DMS153 (cell line): ENCODE measurements around the gene SPINK6.

Source experiments
- DNase-seq: peaks from one replicate; lab custom pipeline; 2025; lab: John Stamatoyannopoulos, UW

SPINK6 gene, protein sequence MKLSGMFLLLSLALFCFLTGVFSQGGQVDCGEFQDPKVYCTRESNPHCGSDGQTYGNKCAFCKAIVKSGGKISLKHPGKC

DNA sequence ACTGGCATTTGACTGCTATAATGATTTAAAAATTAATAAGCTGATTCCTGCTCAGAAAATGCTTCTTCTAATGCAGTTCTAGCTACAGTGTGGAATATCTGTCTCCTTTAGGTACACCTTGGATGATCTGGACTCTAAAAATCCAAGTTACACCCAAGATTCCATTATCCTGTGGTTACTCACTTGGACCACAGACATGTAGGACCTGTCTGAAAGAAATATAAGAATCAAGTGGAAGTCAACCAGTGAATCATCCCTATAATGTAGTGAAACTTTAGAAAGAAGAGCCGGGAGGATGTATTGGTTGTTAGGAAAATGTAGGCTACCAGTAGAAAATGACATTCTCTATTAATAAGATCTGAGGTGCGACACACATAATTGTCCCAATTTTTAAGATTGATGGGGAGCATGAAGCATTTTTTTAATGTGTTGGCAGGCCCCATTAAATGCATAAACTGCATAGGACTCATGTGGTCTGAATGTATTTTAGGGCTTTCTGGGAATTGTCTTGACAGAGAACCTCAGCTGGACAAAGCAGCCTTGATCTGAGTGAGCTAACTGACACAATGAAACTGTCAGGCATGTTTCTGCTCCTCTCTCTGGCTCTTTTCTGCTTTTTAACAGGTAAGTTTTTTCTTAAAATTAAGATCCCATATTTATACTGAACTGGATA is at the start of gene SPINK6:
Gene SPINK6, plus strand, starts transcription at position 512 of the 673 bp plus-strand sequence. Its CDS starts 55 bp downstream, at position 567.
- no peak for DNase-seq

DNA sequence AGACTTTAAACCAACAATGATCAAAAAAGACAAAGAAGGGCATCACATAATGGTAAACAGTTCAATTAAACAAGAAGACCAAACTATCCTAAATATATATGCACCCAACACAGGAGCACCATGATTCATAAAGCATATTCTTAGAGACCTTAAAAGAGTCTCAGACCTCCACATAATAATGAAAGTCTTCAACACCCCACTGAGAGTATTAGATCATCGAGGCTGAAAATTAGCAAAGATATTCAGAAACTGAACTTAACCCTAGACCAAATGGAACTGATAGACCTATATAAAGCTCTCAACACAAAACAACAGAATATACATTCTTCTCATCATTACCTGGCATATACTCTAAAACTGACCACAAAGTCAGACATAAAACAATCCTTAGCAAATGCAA is 46.2 kb upstream of the SPINK6 start:
- no peak for DNase-seq

DNA sequence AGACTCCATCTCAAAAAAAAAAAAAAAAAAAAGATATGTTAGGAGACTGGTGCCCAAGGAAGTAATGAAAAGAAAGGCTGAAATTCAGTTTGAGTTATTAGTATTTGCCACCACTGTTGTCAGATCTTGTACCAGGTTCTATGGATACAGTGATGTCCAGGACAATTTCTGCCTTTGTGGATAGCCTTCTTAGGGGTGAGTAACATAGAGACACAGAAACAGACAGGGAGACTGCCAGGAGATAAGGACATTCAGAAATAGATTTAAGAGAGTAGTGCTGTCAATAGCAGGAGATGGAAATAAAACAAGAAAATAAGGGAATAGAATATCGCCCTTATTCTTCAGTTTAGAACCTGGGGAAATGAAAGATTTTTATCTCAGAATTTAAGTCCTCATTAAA is 40.8 kb upstream of the SPINK6 start:
- DNase-seq = no peak

DNA sequence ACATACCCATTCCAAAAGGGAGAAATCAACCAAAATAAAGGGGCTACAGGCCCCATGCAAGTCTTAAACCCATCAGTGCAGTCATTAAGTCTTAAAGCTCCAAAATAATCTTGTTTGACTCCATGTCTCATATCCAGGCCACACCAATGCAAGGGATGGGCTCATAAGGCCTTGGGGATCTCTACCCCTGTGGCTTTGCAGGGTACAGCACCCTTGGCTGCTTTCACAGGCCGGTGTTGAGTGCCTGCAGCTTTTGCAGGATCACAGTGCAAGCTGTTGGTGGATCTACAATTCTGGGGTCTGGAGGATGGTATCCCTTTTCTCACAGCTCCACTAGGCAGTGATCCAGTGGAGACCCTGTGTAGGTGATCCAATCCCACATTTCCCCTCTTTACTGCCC is 39.5 kb upstream of the SPINK6 start:
- DNase-seq = no peak

DNA sequence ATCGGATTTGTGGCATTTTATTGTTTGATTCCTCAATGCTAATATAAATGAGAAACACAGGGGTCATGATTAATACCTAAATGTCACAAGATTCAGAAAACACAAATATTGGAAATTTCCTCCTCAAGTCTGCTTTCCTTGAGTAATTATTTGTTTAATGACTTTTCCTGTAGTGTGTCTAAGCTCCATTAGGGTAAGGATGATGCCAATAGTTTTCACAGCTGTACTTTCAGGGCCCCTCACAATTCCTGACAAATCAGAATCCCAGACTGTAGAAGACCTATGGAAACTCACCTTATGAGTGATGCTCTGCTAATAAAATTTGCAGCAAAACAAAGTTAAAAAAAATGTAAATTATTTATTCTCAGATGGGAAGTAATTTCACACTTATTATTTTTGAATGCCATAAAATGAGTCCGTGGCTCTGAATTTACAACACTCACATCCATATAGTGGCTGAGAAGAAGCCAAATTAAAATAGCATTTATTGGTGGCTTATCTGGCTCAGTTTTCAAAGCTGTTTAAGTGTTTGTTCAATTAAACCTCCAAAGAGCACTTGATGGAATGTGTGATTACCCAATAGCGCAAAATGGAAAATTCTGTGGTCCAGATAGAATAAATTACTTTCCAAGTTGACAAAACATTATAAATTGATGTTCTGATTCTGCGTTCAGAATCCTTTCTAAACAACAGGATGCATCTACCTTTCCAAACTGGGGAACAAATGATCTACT is 36.1 kb upstream of the SPINK6 start:
- no peak for DNase-seq

DNA sequence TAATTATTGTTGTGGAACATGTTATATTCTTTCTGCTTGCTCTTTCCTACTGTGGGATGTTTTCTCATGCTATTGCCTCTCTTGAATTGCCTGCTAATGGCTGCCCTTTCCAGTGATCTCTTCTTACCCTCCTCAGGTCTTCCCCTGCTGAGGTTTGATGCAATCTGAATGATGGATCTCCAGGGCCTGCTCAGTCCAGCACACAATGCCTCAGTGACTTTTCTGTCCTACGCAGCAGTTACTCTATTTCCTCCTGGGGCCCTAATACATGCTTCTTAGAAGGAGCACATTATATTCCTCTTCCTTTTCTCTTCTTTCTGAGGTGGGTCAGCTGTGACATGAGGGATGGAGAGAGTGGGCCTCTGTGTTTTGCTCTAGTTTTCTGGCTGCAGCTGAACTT is 34.6 kb upstream of the SPINK6 start, which contains the start of gene SPINK14:
Gene SPINK14, plus strand, starts transcription at position 301 of the 400 bp plus-strand sequence. CDS start 1,187 bp downstream, outside the sequence.
- no peak for DNase-seq

DNA sequence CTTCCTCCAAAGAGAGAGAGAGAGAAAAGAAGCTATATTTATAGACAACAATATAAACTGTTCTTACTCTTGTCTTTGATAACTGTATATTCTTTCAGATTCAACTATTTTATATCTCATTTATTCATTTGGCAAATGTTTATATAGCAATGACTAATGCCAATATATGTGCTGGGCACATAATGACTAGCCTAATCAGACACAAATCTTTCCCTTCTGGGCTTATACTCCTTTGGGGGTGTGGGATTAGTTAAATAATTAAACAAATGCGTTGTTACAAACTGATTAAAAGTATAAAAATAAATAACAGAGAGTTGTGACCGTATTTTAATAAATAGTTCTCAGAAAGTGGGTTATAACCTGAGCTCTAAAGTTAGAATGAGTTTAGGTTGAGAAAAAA is 30.5 kb upstream of the SPINK6 start:
- no peak for DNase-seq

DNA sequence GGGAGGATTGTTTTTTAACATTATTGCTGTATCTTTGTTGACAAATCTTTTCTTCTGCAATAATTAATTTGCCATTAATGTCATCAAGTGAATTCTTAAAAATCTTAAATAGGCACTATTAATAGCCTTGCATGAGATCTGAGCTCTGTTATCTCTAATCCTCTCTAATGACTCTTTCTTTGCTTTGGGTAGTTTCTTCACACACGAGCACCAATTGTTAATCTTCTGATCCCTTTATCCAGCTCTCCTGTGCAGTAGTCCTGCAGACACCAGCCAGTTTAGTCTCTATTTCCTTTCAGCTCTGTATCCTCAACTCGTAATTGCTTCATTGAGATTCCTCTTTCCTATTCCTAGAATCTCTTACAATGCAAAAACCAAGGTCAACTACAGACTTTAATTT is 26.4 kb upstream of the SPINK6 start:
- no peak for DNase-seq

DNA sequence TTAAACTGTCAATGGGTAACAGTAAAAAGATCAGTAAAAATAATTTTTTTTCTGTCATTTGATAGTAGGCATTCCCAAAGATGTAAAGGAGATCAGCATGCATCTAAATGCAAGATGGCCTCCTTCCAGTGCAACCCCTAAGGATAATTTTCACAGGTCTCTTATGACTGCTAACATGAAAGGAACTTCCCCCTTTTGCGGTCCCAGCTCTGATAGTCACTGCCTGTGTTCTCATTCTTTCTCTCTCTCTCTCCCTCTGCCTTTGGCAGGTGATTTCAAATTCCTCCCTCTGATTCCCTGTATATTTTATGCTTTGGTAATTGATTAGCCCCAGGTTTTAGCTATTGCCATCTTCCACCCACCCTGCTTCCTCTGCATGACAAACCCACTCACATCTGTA is 25.6 kb upstream of the SPINK6 start:
- DNase-seq = no peak

DNA sequence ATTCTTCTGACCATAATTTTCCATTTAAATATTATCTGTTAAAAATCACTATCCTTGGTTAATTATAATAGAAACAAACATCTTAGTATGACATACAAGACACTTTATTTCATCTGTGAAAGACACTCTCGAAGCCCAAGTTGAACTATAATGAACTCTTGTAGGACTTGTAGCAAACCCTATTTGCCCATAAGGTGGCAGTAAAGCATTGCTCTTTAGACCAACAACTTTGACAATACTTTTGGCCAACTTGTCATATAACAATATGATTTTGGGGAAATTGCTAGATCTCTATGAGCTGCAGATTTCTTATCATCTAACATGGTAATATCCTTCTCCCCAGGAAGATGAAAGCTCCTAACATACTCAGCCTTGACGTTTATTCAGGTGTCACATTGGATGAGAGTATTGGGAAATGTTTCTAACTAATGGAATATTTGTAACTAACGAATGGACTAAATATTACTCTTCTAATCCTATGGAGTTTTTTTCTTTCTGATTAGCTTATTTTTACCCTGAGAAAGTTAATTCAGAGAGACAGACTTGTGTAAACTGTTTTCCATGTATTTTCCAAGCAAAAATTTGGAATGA is 23.5 kb upstream of the SPINK6 start:
- peak; percentile 2 for DNase-seq

DNA sequence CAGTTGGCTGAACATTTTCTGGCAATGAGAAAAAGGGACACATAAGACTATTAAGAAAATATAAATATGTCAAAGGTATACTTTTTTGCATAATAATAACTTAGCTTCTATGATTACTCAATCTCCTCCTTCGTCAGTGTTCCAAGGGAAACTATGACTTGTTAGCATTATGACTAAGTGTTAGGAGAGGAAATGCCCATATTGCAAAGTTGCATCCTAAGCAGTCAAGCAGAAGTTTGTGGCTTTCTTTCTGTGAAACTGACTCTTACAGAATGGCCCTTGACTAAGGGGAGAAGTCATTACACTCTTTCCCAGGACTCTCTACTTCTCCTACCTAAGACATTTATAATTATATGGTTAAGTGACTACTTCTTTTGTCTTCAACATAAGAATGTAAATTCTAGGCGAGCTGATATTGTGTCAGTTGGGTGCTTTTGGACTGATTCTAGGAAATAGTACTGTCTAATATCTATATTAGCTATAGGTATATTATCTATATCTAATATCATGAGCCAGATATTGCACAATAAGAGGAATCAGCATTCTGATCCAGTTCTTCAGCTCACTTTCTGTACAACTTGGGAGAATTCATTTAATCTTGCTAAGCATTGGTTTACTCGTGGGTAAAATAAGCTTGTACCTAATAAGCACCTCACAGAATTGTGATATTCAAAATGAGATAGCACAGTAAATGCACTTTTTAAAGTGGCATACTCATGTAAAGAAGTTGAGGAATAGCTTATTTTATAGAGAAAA is 16.4 kb upstream of the SPINK6 start:
- no peak for DNase-seq

DNA sequence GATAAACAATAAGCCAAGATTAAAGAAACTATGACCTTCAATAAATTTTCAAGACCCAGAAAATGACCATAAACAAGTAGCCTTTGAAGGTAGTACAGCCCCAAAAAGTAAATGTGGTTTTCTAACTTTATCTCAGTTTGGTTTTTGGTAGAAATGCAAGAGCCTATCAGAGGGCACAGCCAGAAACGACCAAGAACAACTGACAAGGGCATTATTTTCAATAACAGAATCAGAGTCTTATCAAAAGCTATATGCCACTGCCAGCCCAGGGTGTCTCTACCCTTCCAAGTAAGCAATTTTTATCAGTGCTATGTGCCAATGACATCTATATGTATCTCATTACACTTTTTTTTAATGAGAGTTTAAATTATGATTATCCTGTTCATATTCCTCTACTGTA is 11.8 kb upstream of the SPINK6 start:
- no peak for DNase-seq

DNA sequence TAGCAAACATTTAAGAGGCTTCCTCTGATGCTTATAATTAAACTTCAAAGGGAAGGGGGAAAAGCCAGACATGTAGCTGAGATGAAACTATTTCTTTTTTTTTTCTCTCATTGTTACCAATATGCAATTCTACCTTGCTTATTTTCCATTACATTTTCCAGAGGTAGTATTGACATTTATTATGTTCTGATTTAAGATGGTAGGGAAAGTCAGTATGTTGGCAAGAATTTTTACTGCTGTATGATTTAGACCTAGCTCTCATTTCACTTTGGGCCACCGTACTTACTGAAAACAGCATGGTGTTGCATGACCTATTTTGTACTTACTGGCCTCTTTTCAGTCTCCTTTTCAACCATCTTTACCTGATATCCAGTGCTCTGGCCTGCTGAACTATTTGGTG is 9.6 kb upstream of the SPINK6 start:
- no peak for DNase-seq

DNA sequence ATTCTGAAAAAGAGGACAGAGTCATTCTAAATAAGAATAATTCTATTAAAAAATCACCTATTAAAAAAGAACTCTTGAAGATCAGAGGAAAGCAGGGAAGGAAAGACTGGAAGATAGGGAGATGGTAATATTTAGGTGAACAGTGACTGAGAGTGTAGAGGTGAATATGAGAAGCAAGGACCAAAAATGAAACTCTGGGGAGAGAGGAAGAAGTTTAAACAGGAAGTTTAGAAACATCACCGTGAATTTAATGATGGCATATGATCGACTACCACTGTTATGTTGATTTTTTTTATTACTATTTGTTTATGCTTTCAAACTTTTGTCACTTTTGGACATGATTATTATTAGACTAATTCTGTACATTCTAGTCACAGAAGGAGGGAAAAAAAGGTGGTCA is 1.7 kb upstream of the SPINK6 start:
- no peak for DNase-seq

DNA sequence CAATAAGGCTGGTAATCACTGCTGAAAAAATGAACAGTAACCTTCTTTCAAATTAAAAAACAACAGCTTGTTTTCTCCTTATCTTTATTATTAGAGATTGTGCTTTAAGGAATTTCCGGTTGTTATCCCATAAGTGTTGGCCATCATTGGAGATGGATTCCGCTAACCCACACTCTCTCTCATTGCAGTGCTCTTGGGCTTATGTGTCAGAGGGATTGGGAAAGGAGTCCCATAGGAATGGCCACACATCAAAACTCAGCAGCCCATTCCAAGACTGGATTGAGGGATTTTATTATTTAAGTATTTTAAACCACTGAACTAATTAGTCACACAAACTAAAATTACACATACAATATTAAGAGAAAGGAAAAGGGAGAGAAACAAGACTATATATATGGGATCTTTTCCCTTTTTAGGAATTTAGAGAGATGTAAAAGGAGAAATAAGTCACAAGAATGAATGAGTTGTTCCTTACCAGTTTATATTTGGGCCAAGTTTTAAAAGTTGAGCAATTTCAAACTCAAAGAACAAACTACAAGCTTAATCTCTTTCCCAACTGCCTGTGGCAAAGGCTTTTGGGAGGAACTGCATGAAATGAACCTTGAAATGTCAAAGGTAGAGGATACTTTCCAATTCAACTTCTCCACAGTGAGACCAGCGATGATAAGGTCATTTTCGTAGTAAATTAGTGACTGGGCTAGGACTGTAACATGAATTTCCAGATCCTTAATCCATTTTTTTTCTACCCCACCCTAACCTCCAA is 2.4 kb downstream of the SPINK6 start:
- no peak for DNase-seq

DNA sequence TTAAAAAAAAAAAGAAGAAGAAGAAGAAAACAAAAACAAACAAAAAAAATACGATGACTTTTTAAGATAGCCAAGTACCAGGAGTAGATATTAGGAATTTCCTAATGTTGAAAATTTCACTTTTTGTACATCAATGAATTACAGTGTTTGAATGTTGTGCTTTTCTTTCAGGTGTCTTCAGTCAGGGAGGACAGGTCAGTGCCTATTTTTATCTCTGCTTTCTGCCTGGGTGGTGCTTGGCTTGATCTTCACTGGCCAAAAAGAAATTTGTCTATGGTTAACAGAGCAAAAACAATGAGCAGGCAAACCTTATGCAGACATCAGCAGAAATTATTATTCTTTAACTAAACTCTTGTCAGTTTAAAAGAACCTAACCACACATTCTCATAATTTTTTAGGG is 3.0 kb downstream of the SPINK6 start:
- DNase-seq = no peak

DNA sequence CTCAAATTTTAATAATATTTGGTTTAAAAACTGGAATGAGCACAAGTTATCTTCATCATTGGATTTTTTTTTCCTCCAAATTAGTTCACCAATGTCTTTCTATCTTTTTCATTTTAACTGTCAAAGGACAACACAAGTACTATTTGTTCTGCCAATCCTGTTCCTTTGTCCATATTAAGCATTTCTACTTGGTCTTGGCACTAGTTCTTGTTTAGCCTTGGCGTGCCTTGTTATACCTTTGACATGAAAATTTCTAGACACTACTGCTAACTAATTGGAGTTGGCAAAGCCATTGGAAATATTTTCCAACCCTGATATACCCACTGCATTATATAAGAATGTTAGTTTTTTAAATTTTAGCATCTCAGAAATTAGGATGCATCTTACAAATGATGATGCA is 3.8 kb downstream of the SPINK6 start:
- no peak for DNase-seq

DNA sequence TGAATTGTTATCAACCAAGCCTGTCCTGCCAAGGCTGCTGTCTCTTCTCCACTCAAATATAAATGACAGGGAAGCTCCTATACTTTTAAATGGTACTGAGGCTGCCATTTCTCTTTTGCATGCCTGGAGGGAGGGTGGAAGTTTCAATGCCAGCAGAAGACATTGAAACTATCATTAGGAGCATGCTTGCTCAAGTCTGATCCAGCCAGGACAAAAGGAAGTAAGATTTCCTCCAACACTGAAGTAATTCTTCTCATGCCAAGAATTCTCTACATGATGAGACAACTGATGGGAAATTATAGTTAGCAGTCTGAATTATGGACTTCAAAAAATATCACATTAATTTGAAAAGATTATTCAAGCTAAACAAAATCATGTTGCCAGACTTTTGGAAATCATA is 5.4 kb downstream of the SPINK6 start:
- no peak for DNase-seq

DNA sequence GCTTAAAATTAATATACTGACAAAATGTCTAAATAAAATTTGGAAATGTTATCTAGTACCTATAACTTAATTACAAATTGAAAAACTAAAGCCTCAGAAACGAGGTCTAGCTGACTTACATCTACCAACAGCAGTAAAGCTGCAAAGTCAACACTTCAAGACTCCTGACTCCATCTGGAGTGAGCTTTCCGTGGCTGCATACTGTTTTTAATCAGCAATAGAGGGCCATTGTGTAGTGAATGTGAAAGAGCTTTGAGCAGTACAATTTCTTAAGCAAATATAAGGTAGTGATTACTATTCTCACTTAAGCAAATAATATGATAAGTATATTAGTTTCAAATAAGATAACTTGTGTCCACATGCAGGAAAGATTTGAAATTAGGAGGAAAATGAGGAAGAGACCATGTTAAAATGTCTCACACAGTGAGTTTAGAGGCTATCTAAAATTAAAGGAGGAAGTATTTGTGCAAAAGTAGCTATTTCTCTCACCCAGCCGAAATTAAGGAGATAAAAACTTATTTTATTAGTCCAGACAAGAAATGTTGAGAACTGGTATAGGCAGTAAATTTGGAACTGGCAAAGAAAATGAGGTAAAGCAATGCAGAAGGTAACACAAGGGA is 6.4 kb downstream of the SPINK6 start:
- peak; percentile 9 for DNase-seq

DNA sequence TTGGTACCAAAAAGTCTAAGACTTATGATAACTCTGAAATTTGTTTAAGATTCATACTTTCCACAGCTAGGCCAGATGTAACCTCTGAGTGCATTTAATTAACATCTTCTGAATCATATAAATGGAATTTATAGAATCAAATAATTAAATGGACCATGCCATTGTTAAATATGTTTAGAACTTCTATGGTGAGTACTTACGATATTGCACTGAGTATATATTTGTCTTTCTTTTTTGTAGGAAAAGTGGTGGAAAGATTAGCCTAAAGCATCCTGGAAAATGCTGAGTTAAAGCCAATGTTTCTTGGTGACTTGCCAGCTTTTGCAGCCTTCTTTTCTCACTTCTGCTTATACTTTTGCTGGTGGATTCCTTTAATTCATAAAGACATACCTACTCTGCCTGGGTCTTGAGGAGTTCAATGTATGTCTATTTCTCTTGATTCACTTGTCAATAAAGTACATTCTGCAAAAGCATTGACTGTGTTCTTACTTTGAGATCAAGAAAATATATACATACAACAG is 11.9 kb downstream of the SPINK6 start:
- DNase-seq = no peak

DNA sequence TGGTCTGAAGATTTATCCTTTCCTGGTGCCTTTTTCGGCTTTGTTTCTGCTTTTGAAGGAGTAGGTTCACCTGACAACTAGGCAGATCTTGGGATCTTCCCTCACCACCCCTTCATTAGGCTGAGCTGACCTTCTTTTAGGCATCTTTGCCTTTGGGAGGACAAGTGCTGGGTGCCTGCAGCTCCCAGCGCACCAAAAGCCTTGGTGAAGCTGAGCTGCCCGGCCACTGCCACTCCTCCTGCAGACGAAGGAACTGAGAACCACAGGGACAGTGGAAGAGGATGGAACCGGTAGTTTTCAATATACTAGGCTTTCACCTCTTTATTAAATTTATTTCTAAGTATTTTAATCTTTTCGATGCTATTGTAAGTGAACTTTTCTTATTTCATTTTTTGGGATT is 18.7 kb downstream of the SPINK6 start:
- no peak for DNase-seq
